ENCODE results near the gene PPFIBP2. TPM values are rescaled to one million over a fixed set of nuclear protein-coding genes. Genes with fewer than 3 reads are reported as not detected.
"Not testable (repeated sequence)": the region's sequence is repeated elsewhere in the genome, so short reads cannot be mapped to it uniquely, and the experiment has no call there.

Gene PPFIBP2
- total RNA-seq, 2 experiments from 2014 or later = 18.6 to 18.7 TPM

GRCh38 chr11:7512525-7513233 is 1.1 kb upstream of the PPFIBP2 start:
- peak overlapping the region; percentile 91 for H3K27ac Mint-ChIP-seq
- peaks cover 7% of the 10 kb centered on the region for H3K36me3 Mint-ChIP-seq
- DNase-seq = peak; percentile 28
- H3K4me3 Mint-ChIP-seq = peak overlapping the region; percentile 85
- peaks cover 37% of the 10 kb centered on the region for H3K4me1 Mint-ChIP-seq
- no peaks in the 10 kb centered on the region for H3K9me3 Mint-ChIP-seq
- H3K27me3 Mint-ChIP-seq = no peaks in the 10 kb centered on the region

DNA sequence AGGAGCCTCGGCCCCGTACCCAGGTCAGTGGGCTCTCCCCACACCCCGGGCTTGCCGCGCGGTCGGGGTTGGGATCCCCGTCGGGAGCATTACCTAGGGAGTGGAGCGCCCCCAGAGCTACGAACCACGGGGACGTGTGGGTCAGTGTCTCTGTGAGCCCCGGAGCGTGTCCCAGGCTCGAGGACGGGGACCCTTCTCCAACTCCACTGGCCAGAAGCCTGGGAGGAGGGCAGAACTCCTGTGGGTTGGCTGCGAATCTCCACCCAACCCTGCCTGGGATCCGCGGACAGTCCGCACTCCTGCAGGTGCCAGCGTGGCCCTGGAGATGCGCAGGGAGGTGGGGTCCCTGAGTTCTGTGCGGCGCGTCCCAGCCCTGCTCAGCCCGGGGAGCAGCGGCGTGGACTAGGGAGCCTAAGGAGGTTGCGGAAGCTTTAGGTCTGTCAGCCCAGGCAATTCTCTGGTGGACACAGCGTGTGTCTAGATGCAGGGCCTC is 346 bp downstream of the PPFIBP2 start:
- H3K9me3 Mint-ChIP-seq = peaks cover 6% of the 10 kb centered on the region
- H3K4me3 Mint-ChIP-seq = peak overlapping the region; percentile 85
- H3K36me3 Mint-ChIP-seq = peaks cover 17% of the 10 kb centered on the region
- H3K27ac Mint-ChIP-seq = peak overlapping the region; percentile 62
- no peaks in the 10 kb centered on the region for H3K27me3 Mint-ChIP-seq
- DNase-seq = peak; percentile 31
- peaks cover 45% of the 10 kb centered on the region for H3K4me1 Mint-ChIP-seq

GRCh38 chr11:7515447-7515886 is 1.7 kb downstream of the PPFIBP2 start:
- peaks cover 17% of the 10 kb centered on the region for H3K36me3 Mint-ChIP-seq
- H3K9me3 Mint-ChIP-seq = peaks cover 6% of the 10 kb centered on the region
- peaks cover 49% of the 10 kb centered on the region for H3K4me1 Mint-ChIP-seq
- no peaks in the 10 kb centered on the region for H3K27me3 Mint-ChIP-seq
- peak overlapping the region; percentile 85 for H3K4me3 Mint-ChIP-seq
- peak overlapping the region; percentile 84 for H3K27ac Mint-ChIP-seq
- no peak for DNase-seq

- Mint-ChIP-seq H3K4me3 (peak overlapping the region; percentile 85), H3K27me3 (no peaks in the 10 kb centered on the region), H3K4me1 (peaks cover 49% of the 10 kb centered on the region), H3K9me3 (peaks cover 6% of the 10 kb centered on the region), H3K36me3 (peaks cover 17% of the 10 kb centered on the region), H3K27ac (peak overlapping the region; percentile 84)
- peak; percentile 18 for DNase-seq
These were observed 2.7 kb downstream of the PPFIBP2 start for GRCh38 chr11:7516475-7516874.

DNA sequence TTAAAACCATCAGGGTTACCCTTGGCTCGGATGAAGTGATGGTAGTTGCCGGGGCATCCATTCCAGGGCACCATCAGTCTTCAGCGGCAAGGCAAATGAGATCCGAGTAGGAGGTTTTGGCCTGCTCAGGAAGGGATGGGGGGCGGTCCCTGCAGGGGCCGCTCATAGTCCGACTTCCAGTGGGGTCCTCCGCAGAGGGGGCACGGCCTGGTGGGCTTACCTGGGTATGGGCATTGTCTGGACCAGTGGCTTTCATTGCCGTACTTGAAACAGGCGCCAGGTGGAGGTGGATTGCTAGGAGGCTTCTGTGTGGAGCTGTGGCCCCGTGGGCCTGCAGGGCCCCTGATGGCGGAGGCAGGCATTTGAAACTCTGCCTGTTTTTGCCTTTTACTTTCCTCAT is 3.9 kb downstream of the PPFIBP2 start:
- H3K36me3 Mint-ChIP-seq = peaks cover 17% of the 10 kb centered on the region
- DNase-seq, H3K27me3 Mint-ChIP-seq, H3K27ac Mint-ChIP-seq, H3K9me3 Mint-ChIP-seq, H3K4me3 Mint-ChIP-seq: not testable (repeated sequence)
- peaks cover 40% of the 10 kb centered on the region for H3K4me1 Mint-ChIP-seq

- Mint-ChIP-seq H3K27me3 (no peaks in the 10 kb centered on the region), H3K27ac (peak overlapping the region; percentile 13), H3K4me3 (no peak overlapping the region), H3K9me3 (peaks cover 6% of the 10 kb centered on the region), H3K36me3 (peaks cover 17% of the 10 kb centered on the region), H3K4me1 (peaks cover 39% of the 10 kb centered on the region)
- no peak for DNase-seq
These were observed 5.2 kb downstream of the PPFIBP2 start for GRCh38 chr11:7518811-7519562.

DNA sequence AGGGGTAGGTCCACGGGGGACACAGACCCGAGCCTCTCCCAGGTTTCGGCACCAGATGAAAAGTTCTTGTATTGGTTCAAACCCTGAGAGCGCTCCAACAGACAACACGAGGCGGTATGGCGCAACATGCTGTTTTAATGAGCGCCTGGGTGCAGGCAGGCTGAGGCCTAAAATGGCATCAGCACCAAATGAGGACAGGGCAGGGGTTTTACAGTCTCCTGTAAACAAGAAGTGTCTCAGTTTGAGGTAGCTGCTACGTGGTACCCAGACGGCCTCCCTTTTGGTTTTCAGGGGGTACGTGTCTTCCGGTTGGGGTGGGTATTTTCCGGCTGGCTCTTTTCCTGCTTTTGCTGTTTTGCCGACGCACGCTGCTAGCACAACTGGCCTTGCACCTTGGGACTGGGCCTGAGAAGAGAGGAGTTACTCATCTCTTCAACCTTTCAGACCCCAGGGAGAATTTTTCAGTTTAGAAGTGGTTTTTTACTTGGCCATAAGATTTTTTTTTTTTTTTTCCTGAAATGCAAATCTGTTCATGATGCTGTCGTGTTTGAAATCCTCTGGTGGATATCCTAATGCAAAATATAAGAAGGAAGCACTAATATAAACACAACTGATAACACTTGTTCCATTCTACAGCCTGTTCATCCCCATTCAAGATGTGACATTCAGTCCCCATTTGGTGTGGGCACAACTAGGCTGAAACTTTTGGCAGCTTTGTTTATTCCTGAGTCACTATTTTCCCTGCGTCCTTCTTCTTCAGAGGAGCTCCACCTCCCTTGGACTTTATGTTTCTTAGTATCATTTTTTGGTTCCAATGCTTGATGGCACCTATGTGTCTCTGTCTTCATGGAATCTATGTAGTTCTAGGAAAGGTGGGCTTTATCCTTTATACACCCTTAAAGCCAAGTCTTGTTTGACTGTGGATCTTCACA is 6.5 kb downstream of the PPFIBP2 start:
- no peak for DNase-seq
- peaks cover 48% of the 10 kb centered on the region for H3K4me1 Mint-ChIP-seq
- H3K9me3 Mint-ChIP-seq = peaks cover 6% of the 10 kb centered on the region
- H3K27me3 Mint-ChIP-seq = no peaks in the 10 kb centered on the region
- H3K36me3 Mint-ChIP-seq = peaks cover 25% of the 10 kb centered on the region
- H3K4me3 Mint-ChIP-seq = no peak overlapping the region
- H3K27ac Mint-ChIP-seq = no peak overlapping the region

- Mint-ChIP-seq H3K4me1 (peaks cover 42% of the 10 kb centered on the region), H3K4me3 (no peak overlapping the region), H3K9me3 (peaks cover 6% of the 10 kb centered on the region), H3K27ac (no peak overlapping the region), H3K27me3 (no peaks in the 10 kb centered on the region), H3K36me3 (peaks cover 25% of the 10 kb centered on the region)
- no peak for DNase-seq
These were observed 7.2 kb downstream of the PPFIBP2 start for GRCh38 chr11:7520981-7521487.

GRCh38 chr11:7522121-7522520 is 8.3 kb downstream of the PPFIBP2 start:
- Mint-ChIP-seq H3K9me3 (peaks cover 6% of the 10 kb centered on the region), H3K27ac (no peak overlapping the region), H3K36me3 (peaks cover 20% of the 10 kb centered on the region), H3K4me1 (peaks cover 42% of the 10 kb centered on the region), H3K27me3 (no peaks in the 10 kb centered on the region), H3K4me3 (no peak overlapping the region)
- DNase-seq = no peak

DNA sequence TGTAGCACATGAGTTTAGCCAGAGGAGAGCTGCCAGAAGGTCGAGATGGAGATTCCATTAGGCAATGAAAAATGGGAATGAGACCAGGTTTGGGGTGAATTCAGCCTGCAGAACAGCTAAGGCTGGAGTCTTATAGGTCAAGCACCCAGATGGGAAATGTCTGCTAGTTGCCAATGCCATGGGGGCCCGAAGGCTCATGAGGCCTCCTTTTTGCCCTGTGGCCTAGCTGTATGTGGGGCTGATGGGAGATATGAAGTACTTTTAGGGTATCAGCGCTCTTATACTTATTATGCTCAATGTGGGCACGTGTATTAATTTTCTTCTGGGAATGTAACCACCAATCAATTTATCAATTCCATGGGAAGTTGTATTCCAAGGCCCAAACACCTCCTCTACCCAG is 8.7 kb downstream of the PPFIBP2 start:
- no peak for DNase-seq
- H3K9me3 Mint-ChIP-seq = peaks cover 6% of the 10 kb centered on the region
- H3K36me3 Mint-ChIP-seq = peaks cover 18% of the 10 kb centered on the region
- no peak overlapping the region for H3K27ac Mint-ChIP-seq
- H3K4me3 Mint-ChIP-seq = no peak overlapping the region
- H3K27me3 Mint-ChIP-seq = no peaks in the 10 kb centered on the region
- peaks cover 44% of the 10 kb centered on the region for H3K4me1 Mint-ChIP-seq

GRCh38 chr11:7523416-7524210 is 9.8 kb downstream of the PPFIBP2 start:
- no peak for DNase-seq
- Mint-ChIP-seq H3K27ac (no peak overlapping the region), H3K4me3 (no peak overlapping the region), H3K4me1 (peaks cover 50% of the 10 kb centered on the region), H3K36me3 (peaks cover 14% of the 10 kb centered on the region), H3K27me3 (no peaks in the 10 kb centered on the region), H3K9me3 (peaks cover 1% of the 10 kb centered on the region)

DNA sequence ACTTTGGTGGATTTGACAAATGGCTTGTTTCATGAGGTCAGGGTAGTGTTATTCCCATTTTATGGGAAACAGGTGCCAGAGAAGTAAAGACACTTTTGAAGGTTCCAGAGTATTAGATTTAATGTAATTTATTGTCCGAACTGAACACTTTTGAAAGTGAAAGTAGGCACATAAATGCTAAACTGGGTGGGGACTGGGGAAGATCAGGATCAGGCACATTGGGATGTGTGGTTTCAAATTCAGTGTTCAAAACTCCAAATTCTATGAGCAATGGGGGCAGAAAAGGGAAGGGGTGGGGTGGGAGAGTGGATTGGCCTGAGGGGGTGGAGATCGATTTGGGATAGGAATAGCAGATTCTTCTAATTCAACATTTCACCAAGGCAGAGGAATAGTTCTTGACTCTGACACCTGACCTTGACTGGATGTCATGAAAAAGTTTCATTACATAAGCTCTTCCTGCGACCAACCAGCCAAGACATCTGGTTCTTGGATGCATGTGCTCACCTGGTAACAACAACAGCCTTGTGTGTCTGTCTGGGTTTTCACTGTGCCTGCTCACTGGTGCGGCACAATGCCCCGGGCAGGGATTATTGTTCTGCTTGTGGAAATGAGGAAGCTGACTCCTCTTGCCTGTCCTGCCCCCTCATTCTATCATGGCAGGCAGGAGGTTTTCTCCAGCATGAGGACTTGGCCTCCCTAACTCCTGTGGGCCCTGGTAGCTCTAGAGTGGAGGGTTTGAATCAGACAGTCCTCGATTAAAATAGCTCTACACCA is 10.8 kb downstream of the PPFIBP2 start:
- no peak for DNase-seq
- Mint-ChIP-seq H3K4me3 (no peak overlapping the region), H3K4me1 (peaks cover 54% of the 10 kb centered on the region), H3K27me3 (no peaks in the 10 kb centered on the region), H3K27ac (no peak overlapping the region), H3K9me3 (no peaks in the 10 kb centered on the region), H3K36me3 (peaks cover 8% of the 10 kb centered on the region)

DNA sequence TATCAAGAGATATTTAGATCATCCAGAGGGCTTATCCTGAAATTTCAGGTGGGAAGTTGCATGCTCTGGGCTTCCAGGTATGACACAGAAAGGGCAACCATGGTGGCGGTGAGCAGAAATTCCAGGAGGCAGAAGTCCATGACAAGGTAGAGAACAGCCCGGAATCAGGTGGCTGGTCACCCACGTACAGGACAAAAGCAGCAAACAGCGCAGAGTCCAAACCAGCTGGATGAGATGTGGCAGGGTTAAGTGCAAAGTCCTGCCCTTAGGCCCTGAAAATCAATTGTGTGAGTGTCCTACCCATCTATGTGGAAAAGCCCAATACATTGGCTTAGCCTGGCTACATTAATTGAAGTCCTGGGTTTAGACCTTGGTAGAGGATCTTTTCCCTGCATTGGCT is 11.6 kb downstream of the PPFIBP2 start:
- Mint-ChIP-seq H3K4me3 (no peak overlapping the region), H3K27ac (no peak overlapping the region), H3K9me3 (no peaks in the 10 kb centered on the region), H3K36me3 (peaks cover 8% of the 10 kb centered on the region), H3K27me3 (no peaks in the 10 kb centered on the region), H3K4me1 (peaks cover 53% of the 10 kb centered on the region)
- no peak for DNase-seq
